Spleen (tissue), 7 donors: Measurements from ENCODE around the gene SHISA9.

Experiments
- POLR2A ChIP-seq, 3 donors: fragments of 450-650 bp; IDR thresholded peaks; one replicate each; pipeline ENCODE4 v1.5.1; 2017; ENCODE audit warnings: antibody characterized with exemption in 3 of 3, mild to moderate bottlenecking in 1 of 3
- POLR2AphosphoS5 ChIP-seq, 3 donors: sonication (generic); formaldehyde crosslinking; IDR thresholded peaks; one replicate each; pipeline ENCODE4 v1.5.1; 2017; ENCODE audit warnings: antibody characterized with exemption in 3 of 3
- TF ChIP-seq, protein P1 (sequence below), 11 experiments: fragments of 200-600 bp in 7 of 11; fragments of 450-650 bp in 4 of 11; sonication (generic) in 4 of 11; IDR thresholded peaks in 8 of 11; conservative IDR thresholded peaks in 3 of 11; 1 replicate in 7 of 11; 2 replicates in 4 of 11; pipeline versions ENCODE4 v1.4.0 to v1.8.0; 2016 to 2021; ENCODE audit warnings: antibody characterized with exemption in 11 of 11, inconsistent platforms in 4 of 11, mild to moderate bottlenecking in 1 of 11
- donor health status: DM: no; HTN: no; CAD: no; lungs with moderate emphysema.
- donor health status: DM: no; HTN: no; CAD: no.
- donor health status: DM: no; HTN: no; CAD: no.

DNA sequence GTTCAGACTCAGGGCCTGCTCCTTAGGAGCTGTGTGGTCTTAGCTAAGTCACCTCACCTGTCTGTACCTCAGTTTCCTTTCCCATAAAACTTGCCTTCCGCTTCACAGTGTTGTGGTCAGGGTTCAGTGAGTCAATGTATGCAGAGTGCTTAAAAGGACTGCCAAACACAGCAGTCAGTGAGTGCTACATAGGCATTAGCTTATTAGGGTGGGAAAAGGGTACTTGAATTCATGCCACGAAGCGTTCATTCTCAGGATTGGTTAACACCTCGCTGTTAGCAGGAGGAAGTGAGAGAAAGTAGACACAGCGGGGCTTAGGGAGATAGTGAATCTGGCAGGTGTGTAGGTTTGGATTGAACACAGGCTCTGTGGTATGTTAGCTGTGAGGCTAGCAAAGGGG, 155.2 kb downstream of the SHISA9 start:
- TF ChIP-seq, protein P1, sequence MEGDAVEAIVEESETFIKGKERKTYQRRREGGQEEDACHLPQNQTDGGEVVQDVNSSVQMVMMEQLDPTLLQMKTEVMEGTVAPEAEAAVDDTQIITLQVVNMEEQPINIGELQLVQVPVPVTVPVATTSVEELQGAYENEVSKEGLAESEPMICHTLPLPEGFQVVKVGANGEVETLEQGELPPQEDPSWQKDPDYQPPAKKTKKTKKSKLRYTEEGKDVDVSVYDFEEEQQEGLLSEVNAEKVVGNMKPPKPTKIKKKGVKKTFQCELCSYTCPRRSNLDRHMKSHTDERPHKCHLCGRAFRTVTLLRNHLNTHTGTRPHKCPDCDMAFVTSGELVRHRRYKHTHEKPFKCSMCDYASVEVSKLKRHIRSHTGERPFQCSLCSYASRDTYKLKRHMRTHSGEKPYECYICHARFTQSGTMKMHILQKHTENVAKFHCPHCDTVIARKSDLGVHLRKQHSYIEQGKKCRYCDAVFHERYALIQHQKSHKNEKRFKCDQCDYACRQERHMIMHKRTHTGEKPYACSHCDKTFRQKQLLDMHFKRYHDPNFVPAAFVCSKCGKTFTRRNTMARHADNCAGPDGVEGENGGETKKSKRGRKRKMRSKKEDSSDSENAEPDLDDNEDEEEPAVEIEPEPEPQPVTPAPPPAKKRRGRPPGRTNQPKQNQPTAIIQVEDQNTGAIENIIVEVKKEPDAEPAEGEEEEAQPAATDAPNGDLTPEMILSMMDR (IDR thresholded peaks at IDR 0.05 in 8 of 11, conservative IDR thresholded peaks at IDR 0.05 in 3 of 11) = no peak
- TF ChIP-seq POLR2A (IDR thresholded peaks at IDR 0.05) (no peak), POLR2AphosphoS5 (IDR thresholded peaks at IDR 0.05) (no peak)
